Activated CD4-positive, alpha-beta T cell treated with anti-CD3 and anti-CD28 coated beads, Interleukin-2, amount 10 ng/mL, durations not matched to agents 7 days and 5 days (primary cell): Measurements from ENCODE around the gene MARCHF10. TPM values are rescaled to one million over a fixed set of nuclear protein-coding genes. Genes with fewer than 3 reads are reported as not detected.

Experiments used
- CTCF ChIA-PET: fragments of 350-600 bp; sonication (Branson Sonifier 250); formaldehyde crosslinking; loops from one replicate; lab custom pipeline; 2021; ENCODE audit warnings: antibody characterized with exemption; lab: Charles Lee
- POLR2A ChIA-PET: fragments of 350-600 bp; sonication (Branson Sonifier 250); formaldehyde crosslinking; loops from one replicate; lab custom pipeline; 2021; ENCODE audit warnings: antibody characterized with exemption; lab: Charles Lee
- DNase-seq: peaks from one replicate; pipeline ENCODE4 v3.0.0-alpha.2; 2020
- H3K27ac Mint-ChIP-seq: one replicate; pipeline ENCODE4 v1.8.0; 2021; ENCODE audit warnings: mild to moderate bottlenecking, moderate library complexity, mixed read lengths
- H3K27me3 Mint-ChIP-seq: one replicate; pipeline ENCODE4 v1.8.0; 2021; ENCODE audit warnings: mixed read lengths
- H3K36me3 Mint-ChIP-seq: one replicate; pipeline ENCODE4 v1.8.0; 2021; ENCODE audit warnings: low read depth, mixed read lengths
- H3K4me1 Mint-ChIP-seq: one replicate; pipeline ENCODE4 v1.8.0; 2021; ENCODE audit warnings: mixed read lengths
- H3K4me3 Mint-ChIP-seq: one replicate; pipeline ENCODE4 v1.8.0; 2021; ENCODE audit warnings: mild to moderate bottlenecking, moderate library complexity, mixed read lengths
- H3K9me3 Mint-ChIP-seq: one replicate; pipeline ENCODE4 v1.8.0; 2021; ENCODE audit warnings: mixed read lengths
- total RNA-seq, 2 experiments: library from RNA; stranded (reverse); gene quantifications; one replicate each; pipeline ENCODE4 v1.2.3, GENCODE V29; 2021

Gene MARCHF10
- total RNA-seq, 2 experiments from 2014 or later: not detected

DNA sequence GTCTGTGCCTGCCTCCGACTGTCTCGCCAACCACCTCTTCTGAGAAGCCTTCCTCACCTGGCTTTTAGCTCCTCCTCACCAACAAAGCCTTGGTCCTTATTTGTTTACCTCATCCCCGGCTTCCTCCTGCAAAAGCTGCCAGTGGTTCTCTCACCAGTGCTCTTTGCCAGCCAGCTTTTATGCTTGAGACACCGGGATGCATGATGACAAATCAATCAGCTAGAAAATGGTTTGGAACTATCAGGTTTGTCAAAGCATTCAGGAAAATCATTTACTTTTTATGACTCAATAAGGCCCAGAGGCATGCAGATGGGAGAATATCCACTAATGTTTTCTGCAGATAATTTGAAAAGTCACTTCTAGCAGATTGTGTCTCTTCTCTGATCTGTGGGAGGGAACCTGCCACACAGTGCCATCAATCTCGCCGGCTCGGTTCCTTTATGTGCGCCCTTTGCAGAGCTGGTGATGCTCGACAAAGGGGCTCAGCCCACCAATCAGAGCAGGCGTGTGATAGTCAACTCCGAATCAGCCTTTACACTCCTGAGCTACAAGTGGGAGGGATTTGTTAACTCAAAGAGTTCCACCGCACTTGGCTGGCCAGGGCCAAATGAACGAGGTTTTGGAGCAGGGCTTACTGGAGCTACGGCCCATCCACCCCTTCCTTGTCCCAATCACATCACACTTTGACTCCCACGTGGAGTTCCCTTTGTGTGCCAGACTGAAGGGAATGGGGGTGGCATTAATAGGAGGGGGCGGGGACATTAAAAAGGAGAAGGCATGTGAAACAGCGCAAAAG, 94.8 kb downstream of the MARCHF10 start:
- Mint-ChIP-seq H3K36me3 (no peaks in the 10 kb centered on the region), H3K4me1 (no peaks in the 10 kb centered on the region), H3K27ac (no peak overlapping the region), H3K27me3 (peaks cover 24% of the 10 kb centered on the region), H3K4me3 (no peak overlapping the region), H3K9me3 (peaks cover 2% of the 10 kb centered on the region)
- ChIA-PET CTCF (no interaction called here), POLR2A (no interaction called here)
- no peak for DNase-seq

DNA sequence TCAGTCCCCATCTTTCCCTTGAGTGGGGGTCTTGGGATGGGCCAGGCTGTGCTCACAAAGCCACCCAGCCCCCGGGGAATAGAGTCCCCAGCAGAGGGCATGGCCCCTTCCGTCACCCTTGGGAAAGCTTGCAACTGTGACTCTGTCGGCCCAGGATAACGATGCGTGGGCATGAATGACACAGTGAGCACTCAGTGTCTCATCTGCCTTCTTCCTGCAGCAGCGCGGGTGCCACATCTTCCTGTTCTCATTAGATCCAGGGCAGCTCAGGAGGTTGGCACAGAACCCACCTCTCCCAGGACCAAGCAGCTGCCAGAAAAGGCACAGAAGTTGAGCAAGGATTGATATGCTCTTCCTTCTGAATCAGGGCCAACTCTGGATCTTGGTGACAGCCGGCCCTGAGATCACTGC, 95.9 kb downstream of the MARCHF10 start:
- ChIA-PET CTCF (interaction anchor here (1.1 to 1.4 kb wide), 2 partner anchors 11 to 12 kb away, joined by 3 to 4 read pairs; no protein-coding TSS in a partner anchor), POLR2A (no interaction called here)
- peaks cover 20% of the 10 kb centered on the region for H3K27me3 Mint-ChIP-seq
- peaks cover 2% of the 10 kb centered on the region for H3K9me3 Mint-ChIP-seq
- no peak for DNase-seq
- no peak overlapping the region for H3K27ac Mint-ChIP-seq
- H3K4me3 Mint-ChIP-seq: no peak overlapping the region
- no peaks in the 10 kb centered on the region for H3K36me3 Mint-ChIP-seq
- H3K4me1 Mint-ChIP-seq: no peaks in the 10 kb centered on the region

DNA sequence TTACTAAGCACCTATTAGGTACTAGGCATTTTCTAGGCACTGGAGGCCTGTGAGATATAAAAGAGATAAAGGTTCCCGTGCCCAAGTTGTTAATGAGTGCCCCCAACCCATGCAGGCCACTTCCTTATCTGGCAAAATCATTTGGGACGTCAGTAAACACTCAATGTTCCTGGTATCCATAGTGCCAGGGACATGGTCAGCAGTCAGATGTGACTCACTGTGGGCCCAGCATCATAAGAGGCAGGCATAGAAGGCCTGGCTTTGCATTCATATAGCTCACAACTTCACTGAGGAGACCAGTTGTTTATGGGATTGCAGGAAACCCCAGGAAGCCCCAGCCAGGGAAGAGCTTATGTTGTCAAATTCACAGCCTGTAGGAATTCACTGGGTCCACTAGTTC, 99.5 kb downstream of the MARCHF10 start:
- H3K4me1 Mint-ChIP-seq: peaks cover 5% of the 10 kb centered on the region
- no peak overlapping the region for H3K4me3 Mint-ChIP-seq
- peaks cover 2% of the 10 kb centered on the region for H3K9me3 Mint-ChIP-seq
- H3K36me3 Mint-ChIP-seq: no peaks in the 10 kb centered on the region
- H3K27me3 Mint-ChIP-seq: peaks cover 41% of the 10 kb centered on the region
- ChIA-PET CTCF (interaction anchor here (0.8 kb wide), 1 partner anchor 31 kb away, joined by 3 read pairs; no protein-coding TSS in a partner anchor), POLR2A (no interaction called here)
- H3K27ac Mint-ChIP-seq: no peak overlapping the region
- no peak for DNase-seq

DNA sequence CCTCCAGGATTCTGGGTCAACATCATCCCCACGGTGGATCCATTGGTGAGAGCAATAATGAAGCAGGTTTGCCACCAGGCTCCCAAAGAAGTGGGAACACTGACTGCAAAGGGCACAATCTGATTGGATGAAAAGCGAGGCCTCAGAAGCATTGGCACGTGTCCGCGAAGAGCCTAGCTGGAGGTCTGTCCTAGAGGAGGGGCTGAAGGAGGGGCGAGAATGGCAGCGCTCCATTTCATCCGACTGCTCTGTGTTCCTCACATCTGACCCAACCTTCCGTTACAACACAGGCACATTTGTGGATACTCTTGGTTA, 100.7 kb downstream of the MARCHF10 start:
- Mint-ChIP-seq H3K27me3 (peaks cover 42% of the 10 kb centered on the region), H3K9me3 (peaks cover 2% of the 10 kb centered on the region), H3K36me3 (no peaks in the 10 kb centered on the region), H3K27ac (no peak overlapping the region), H3K4me1 (peaks cover 5% of the 10 kb centered on the region), H3K4me3 (no peak overlapping the region)
- no peak for DNase-seq
- POLR2A ChIA-PET: no interaction called here
- CTCF ChIA-PET: interaction anchor here (0.6 kb wide), 1 partner anchor 48 kb away, joined by 5 read pairs; no protein-coding TSS in a partner anchor

DNA sequence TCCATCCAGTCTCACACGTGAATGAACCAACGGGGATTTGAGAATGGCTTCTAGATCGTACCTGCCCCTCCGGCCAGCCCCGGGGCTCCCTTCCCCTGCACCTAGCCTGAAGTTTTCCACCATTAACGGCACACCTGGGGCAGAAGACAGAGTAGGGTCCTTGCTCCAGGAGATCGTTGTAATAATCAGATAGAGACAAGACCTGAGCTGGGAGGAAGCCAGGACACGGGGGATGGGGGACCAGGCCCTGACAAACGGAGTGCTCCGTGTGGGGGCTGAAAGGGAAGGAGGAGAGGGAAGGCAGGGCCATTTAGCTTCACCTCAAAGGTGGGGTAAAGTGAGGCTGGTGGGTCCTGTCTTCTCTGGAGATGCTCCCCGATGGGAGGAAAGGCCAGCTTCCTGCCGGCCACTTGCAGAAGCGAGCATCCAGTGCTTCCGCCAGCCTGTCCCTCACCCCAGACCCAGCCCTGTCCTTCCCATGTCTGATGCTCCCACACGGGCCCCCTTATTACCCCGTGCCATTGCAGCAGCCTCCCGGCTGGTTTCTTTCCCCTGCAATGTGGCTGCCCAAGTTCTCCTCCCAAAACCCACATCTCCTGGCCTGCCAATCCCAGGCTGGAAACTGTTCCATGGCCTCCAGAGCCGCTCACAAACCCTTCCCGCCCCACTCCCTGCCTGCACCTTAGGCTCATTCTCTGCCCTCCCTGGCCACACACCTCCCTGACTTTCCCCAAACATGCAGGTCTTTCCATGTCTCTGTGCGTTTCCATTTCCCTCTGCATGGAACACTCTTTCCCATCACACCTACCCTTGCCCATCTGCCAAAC, 101.3 kb downstream of the MARCHF10 start:
- H3K4me1 Mint-ChIP-seq: peaks cover 5% of the 10 kb centered on the region
- H3K4me3 Mint-ChIP-seq: no peak overlapping the region
- POLR2A ChIA-PET: no interaction called here
- no peak overlapping the region for H3K27ac Mint-ChIP-seq
- peaks cover 40% of the 10 kb centered on the region for H3K27me3 Mint-ChIP-seq
- H3K36me3 Mint-ChIP-seq: no peaks in the 10 kb centered on the region
- H3K9me3 Mint-ChIP-seq: peaks cover 2% of the 10 kb centered on the region
- no peak for DNase-seq
- CTCF ChIA-PET: no interaction called here

DNA sequence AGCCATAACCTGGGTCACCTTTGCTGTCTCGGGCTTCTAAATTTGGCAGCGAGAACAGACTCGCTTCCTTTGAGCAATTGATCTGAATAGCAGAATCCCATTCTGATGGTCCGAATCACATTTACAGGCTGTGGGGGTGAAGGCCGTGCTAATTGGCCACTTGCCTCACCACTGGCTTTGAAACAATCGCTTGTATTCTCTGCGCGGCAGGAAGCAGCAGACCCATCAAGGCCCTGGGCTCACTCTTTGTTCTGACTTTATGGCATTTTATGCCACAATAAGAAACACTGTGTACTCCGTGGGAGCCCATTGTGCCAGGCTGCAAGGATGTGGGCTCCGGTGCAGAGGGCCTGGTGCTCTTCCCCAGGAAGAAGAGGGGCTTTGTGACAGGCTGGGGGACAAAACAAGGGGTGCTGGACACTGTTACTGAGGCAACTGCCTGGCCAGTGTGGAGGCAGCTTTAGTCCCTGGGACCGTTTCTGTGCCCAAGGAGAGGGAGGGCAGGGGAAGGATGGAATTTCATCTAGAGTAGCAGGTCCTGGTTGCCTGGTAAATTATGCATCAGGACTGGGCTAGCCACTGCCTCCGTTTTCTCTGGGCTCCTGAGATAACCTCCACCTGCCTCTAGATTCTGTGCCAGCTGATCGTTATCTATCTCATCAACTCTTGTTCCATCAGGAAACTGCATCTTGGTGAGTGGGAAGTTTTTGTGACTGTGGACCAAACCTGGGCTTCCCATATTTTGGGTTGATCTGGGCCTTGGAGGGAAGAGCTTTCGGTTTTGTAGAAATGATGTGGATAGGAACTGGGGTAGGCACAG, 102.1 kb downstream of the MARCHF10 start:
- Mint-ChIP-seq H3K27ac (peak overlapping the region; percentile 20), H3K9me3 (peaks cover 2% of the 10 kb centered on the region), H3K4me3 (no peak overlapping the region), H3K36me3 (no peaks in the 10 kb centered on the region), H3K4me1 (peaks cover 5% of the 10 kb centered on the region), H3K27me3 (peaks cover 38% of the 10 kb centered on the region)
- CTCF ChIA-PET: no interaction called here
- no peak for DNase-seq
- POLR2A ChIA-PET: no interaction called here

DNA sequence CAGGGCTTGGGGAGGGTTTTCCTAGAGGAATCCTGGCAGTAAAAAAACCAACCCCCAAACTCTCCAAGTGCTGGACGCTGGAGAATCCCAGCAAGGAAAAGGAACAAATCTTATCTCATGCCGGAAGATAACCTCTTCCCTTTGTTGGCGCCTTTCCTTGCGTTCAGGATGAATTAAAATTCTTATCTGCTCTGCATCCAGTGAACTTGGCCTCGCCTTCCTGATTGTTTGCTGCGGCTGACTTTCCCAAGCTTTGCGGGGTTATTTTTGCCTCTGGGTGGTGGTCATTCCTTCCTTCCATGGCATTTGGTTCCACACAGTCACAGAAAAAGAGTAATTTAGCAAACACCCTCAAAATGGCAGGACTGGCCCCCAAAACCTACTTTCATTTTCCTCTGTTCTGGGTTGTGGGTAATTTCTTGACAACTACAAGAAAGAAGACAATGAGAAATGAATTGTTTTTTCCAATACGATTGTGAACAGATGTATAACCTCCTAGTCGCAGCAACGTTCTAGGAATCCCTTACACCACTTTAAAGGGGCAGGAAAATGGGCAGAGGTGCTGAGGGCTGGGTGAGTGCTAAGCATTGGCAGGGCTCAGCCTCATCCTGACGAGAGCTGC, 102.8 kb downstream of the MARCHF10 start:
- POLR2A ChIA-PET: no interaction called here

DNA sequence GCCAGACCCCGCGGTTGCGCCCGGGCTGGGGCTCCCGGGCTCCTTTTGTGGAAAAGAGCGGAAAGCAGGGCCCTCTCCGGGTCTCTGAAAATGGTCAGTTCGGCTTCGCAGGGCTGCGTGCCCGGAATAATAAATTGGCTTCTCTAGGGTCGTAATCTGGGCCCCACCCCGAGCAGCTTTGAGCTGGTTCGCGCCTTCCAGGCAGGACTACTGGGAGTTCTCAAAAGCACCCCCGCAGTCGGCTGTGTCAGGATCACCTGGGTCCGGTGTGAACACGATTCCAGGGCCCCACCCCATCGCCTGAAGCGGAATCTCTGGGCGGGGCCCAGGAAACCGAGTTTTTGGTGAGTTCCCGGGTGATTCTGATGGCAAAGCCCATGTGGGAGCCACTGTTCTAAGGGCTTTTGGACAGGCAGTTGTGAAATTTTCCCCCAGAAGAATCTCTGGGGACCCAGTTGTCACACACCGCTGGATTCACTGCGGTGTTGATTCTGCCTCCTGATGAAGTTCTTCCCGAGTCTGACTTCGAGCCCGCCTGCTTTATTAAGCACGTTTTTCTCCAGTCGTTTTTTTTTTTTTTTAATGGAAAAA, 103.6 kb downstream of the MARCHF10 start:
- ChIA-PET CTCF (no interaction called here), POLR2A (no interaction called here)
- H3K27ac Mint-ChIP-seq: no peak overlapping the region
- no peaks in the 10 kb centered on the region for H3K36me3 Mint-ChIP-seq
- H3K4me3 Mint-ChIP-seq: peak overlapping the region; percentile 62
- DNase-seq: no peak
- H3K9me3 Mint-ChIP-seq: peaks cover 2% of the 10 kb centered on the region
- H3K27me3 Mint-ChIP-seq: peaks cover 32% of the 10 kb centered on the region
- H3K4me1 Mint-ChIP-seq: peaks cover 5% of the 10 kb centered on the region

More for the DNA sequence above, 102.8 kb downstream of the MARCHF10 start:
- DNase-seq: no peak
- H3K36me3 Mint-ChIP-seq: no peaks in the 10 kb centered on the region
- peak overlapping the region; percentile 32 for H3K4me3 Mint-ChIP-seq
- H3K9me3 Mint-ChIP-seq: peaks cover 2% of the 10 kb centered on the region
- H3K4me1 Mint-ChIP-seq: peaks cover 5% of the 10 kb centered on the region
- no peak overlapping the region for H3K27ac Mint-ChIP-seq
- H3K27me3 Mint-ChIP-seq: peaks cover 40% of the 10 kb centered on the region
- CTCF ChIA-PET: no interaction called here

DNA sequence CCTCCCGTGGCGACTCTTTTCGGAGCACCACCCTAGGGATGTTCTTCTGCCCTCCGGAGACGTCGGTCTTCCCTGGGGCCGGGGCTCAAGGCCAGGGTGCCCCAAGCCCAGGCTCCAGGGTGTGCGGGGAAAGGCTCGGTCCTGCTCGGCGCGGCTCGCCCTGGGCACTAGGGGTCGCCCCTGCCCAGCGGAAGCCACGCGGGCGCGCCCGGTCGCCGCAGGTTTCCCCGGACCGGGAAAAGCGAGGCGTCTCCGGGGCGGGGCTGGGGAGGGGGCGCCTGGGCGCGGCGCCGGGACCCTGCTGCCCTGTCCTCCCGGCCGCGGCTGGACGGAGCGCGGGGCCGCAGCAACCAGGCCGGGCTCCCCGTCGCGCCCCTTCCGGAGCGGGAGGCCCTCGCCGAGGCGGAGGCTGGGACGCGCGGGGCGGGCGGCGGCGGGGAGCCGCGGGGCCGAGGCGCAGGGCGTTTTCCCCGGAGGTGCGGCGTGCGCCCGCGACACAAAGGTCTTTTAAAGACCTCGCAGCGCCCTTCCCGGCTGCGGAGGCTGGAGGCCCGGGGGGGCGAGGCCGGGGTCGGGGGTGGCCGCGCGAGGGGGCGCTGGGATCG, 104.2 kb downstream of the MARCHF10 start:
- CTCF ChIA-PET: interaction anchor here (1.0 kb wide), 1 partner anchor 258 kb away, joined by 5 read pairs; no protein-coding TSS in a partner anchor

DNA sequence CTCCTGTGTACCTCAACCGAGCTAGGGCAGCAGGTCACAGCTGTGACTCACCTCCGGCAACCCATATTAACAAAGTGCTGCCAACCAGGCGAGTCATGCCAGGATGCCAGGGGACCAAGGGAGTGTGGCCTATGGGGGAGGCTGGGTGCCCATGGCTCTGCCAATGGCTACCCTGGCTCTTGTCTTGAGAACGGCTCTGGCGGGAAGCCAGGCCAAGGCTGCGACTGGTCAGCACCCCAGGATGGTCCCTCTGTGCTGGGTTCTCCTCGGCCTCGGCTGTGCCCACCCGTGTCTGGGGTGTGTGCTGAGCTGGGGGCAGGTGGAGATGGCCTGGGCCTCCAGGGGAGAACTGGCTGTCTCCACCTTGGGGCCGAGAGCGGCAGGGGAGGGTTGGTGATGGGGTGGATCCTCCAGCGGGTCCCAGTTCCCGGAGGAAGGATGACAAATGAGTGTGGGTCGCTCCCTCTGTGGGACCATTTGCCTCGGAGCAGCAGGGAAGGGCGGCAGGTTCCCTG, 104.8 kb downstream of the MARCHF10 start:
- CTCF ChIA-PET: interaction anchor here (1.0 kb wide), 1 partner anchor 258 kb away, joined by 5 read pairs; no protein-coding TSS in a partner anchor
- Mint-ChIP-seq H3K4me1 (peaks cover 5% of the 10 kb centered on the region), H3K27ac (peak overlapping the region; percentile 54), H3K9me3 (no peaks in the 10 kb centered on the region), H3K4me3 (peak overlapping the region; percentile 38), H3K36me3 (no peaks in the 10 kb centered on the region), H3K27me3 (peaks cover 32% of the 10 kb centered on the region)
- POLR2A ChIA-PET: no interaction called here
- no peak for DNase-seq

More for the DNA sequence above, 104.2 kb downstream of the MARCHF10 start:
- Mint-ChIP-seq H3K4me3 (peak overlapping the region; percentile 38), H3K4me1 (peaks cover 5% of the 10 kb centered on the region), H3K27me3 (peaks cover 32% of the 10 kb centered on the region), H3K36me3 (no peaks in the 10 kb centered on the region), H3K27ac (no peak overlapping the region), H3K9me3 (peaks cover 2% of the 10 kb centered on the region)
- POLR2A ChIA-PET: no interaction called here
- DNase-seq: peak; percentile 65

DNA sequence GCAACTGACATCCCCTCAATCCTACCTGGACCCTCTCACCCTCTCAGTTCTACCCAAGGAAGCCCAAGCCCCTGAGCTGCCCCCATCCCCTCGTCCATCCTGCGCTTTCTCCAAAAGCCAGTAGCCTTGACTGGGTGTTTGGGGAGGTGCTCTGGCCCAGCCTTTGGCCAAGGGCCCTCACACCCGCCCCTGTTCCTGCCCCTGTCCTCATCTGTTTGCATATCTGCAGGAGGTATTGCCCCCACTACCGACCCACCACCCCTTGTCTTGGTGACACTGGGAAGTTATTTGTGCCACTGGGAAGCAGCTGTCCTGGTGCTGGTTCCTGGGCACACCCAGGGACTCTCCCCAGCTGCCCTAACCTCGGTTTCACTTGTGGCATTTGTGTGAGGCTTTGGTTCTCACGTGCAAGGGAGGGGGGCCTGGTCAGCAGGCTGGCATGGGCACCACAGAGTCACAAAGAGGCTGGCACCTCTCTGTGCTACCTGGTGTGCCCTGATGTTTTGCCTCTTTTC, 105.3 kb downstream of the MARCHF10 start:
- ChIA-PET POLR2A (no interaction called here), CTCF (interaction anchor here (1.0 kb wide), 1 partner anchor 259 kb away, joined by 5 read pairs; no protein-coding TSS in a partner anchor)
- peaks cover 32% of the 10 kb centered on the region for H3K27me3 Mint-ChIP-seq
- no peaks in the 10 kb centered on the region for H3K9me3 Mint-ChIP-seq
- DNase-seq: no peak
- peak overlapping the region; percentile 54 for H3K27ac Mint-ChIP-seq
- no peaks in the 10 kb centered on the region for H3K36me3 Mint-ChIP-seq
- no peak overlapping the region for H3K4me3 Mint-ChIP-seq
- peaks cover 5% of the 10 kb centered on the region for H3K4me1 Mint-ChIP-seq
